Thyroid gland (tissue), 4 donors: ENCODE results near the gene GID8.

Experiments
- POLR2A ChIP-seq, 2 donors: fragments of 450-650 bp; IDR thresholded peaks; one replicate each; pipeline ENCODE4 v1.6.1; 2017; ENCODE audit warnings: antibody characterized with exemption in 2 of 2, mild to moderate bottlenecking in 2 of 2, moderate library complexity in 1 of 2
- TF ChIP-seq, protein P1 (sequence below), 6 experiments: fragments of 200-600 bp in 3 of 6; fragments of 450-650 bp in 3 of 6; sonication (generic) in 3 of 6; IDR thresholded peaks; one replicate each; pipeline ENCODE4 v1.5.1; 2016 to 2019; ENCODE audit warnings: antibody characterized with exemption in 6 of 6, mild to moderate bottlenecking in 2 of 6, inconsistent platforms in 1 of 6, moderate library complexity in 1 of 6

DNA sequence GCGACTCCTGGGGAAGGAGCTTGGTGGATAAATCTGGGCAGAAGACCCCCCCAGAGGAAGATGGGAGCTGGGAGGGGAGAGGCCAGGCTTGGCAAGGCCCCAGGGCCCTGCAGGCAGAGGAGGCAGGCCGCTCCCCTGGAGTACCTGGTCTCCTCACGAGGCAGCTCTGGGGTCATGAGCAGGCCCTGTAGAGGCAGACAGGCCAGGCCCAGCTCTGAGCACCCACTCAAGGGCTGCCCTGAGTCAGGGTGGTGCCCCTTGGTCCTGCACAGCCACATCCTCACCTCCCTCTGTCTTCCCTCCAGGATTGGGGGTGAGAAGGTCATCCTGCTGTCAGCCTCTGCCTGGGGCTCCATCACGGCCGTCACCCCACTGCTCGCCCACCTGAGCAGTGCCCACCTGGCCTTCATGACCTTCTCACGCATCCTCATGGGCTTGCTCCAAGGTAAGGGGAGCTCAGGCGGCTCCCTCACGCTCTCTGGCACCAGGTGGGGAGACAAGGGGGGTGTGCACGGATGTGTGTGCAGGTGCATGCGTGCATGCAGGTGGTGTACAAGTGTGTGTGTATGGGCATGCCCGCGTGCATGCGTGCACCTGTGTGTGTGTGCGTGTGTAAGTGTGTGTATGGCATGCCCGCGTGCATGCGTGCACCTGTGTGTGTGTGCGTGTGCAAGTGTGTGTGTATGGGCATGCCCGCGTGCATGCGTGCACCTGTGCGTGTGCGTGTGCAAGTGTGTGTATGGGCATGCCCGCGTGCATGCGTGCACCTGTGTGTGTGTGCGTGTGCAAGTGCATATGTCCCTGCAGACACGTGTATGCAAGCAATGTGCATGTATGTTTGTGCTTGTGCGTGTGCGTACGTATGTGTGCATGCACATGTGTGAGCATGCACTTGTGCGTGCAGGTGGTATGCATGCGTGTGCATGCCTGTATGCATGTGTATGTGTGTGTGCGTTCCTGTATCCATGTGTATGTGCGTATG, 19.5 kb downstream of the GID8 start:
- TF ChIP-seq POLR2A (IDR thresholded peaks at IDR 0.05): no peak
- TF ChIP-seq, protein P1, sequence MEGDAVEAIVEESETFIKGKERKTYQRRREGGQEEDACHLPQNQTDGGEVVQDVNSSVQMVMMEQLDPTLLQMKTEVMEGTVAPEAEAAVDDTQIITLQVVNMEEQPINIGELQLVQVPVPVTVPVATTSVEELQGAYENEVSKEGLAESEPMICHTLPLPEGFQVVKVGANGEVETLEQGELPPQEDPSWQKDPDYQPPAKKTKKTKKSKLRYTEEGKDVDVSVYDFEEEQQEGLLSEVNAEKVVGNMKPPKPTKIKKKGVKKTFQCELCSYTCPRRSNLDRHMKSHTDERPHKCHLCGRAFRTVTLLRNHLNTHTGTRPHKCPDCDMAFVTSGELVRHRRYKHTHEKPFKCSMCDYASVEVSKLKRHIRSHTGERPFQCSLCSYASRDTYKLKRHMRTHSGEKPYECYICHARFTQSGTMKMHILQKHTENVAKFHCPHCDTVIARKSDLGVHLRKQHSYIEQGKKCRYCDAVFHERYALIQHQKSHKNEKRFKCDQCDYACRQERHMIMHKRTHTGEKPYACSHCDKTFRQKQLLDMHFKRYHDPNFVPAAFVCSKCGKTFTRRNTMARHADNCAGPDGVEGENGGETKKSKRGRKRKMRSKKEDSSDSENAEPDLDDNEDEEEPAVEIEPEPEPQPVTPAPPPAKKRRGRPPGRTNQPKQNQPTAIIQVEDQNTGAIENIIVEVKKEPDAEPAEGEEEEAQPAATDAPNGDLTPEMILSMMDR (IDR thresholded peaks at IDR 0.05): no peak
